ENCODE results near the gene PLCH2. TPM values are rescaled to one million over a fixed set of nuclear protein-coding genes. Genes with fewer than 3 reads are reported as not detected.
"Not testable (repeated sequence)": the region's sequence is repeated elsewhere in the genome, so short reads cannot be mapped to it uniquely, and the experiment has no call there.

PLCH2 gene
- total and polyA plus RNA-seq, 4 donors = 0.33 to 1.3 (median 1.0) TPM; not detected in 1

- Histone ChIP-seq H3K4me3 (ENCODE audit: low read depth in 1 of 3, low read length in 3 of 3) (no peak overlapping the region), H3K9ac (ENCODE audit: low read depth in 1 of 2, low read length in 2 of 2) (no peak overlapping the region), H3K36me3 (ENCODE audit: control insufficient read depth in 4 of 4, insufficient read depth in 3 of 4, low read depth in 1 of 4, low read length in 3 of 4) (peaks cover 0 to 3% (median 0%) of the 10 kb centered on the region in 4 donors), H3K27me3 (ENCODE audit: control insufficient read depth in 4 of 4, insufficient read depth in 4 of 4, low read length in 3 of 4) (peaks cover 0 to 1% (median 0%) of the 10 kb centered on the region in 4 donors), H3K9me3 (ENCODE audit: control insufficient read depth in 4 of 4, low read length in 3 of 4) (no peaks in the 10 kb centered on the region), H3K4me1 (ENCODE audit: control insufficient read depth in 4 of 4, insufficient read depth in 4 of 4, low read length in 3 of 4) (peaks cover 12 to 23% (median 18%) of the 10 kb centered on the region in 4 donors), H3K27ac (ENCODE audit: low read depth in 1 of 2, low read length in 2 of 2) (no peak overlapping the region)
- DNase-seq (ENCODE audit: low spot score) = no peak
- WGBS = 84% methylated on average over 18 of the region's 18 CpGs
- TF ChIP-seq JUND (IDR thresholded peaks at IDR 0.05) = no peak
- TF ChIP-seq RXRA (IDR thresholded peaks at IDR 0.05) = no peak
- TF ChIP-seq FOXA2 (IDR thresholded peaks at IDR 0.05) = no peak
- no peak for TF ChIP-seq GABPA (IDR thresholded peaks at IDR 0.05 in 1 of 2, conservative IDR thresholded peaks at IDR 0.05 in 1 of 2)
- TF ChIP-seq SP1 (IDR thresholded peaks at IDR 0.05) = no peak
- no peak for TF ChIP-seq MAX (IDR thresholded peaks at IDR 0.05)
Observed at GRCh38 chr1:2458687-2459086, 17.4 kb upstream of the PLCH2 start.

- not testable (repeated sequence) for H3K27me3 ChIP-seq (ENCODE audit: control insufficient read depth in 4 of 4, insufficient read depth in 4 of 4, low read length in 3 of 4); H3K36me3 ChIP-seq (ENCODE audit: control insufficient read depth in 4 of 4, insufficient read depth in 3 of 4, low read depth in 1 of 4, low read length in 3 of 4); H3K27ac ChIP-seq (ENCODE audit: low read depth in 1 of 2, low read length in 2 of 2); H3K9me3 ChIP-seq (ENCODE audit: control insufficient read depth in 4 of 4, low read length in 3 of 4); H3K4me3 ChIP-seq (ENCODE audit: low read depth in 1 of 3, low read length in 3 of 3); H3K9ac ChIP-seq (ENCODE audit: low read depth in 1 of 2, low read length in 2 of 2); DNase-seq (ENCODE audit: low spot score)
- peaks cover 12 to 23% (median 18%) of the 10 kb centered on the region in 4 donors for H3K4me1 ChIP-seq (ENCODE audit: control insufficient read depth in 4 of 4, insufficient read depth in 4 of 4, low read length in 3 of 4)
- WGBS = 84% methylated on average over 14 of the region's 16 CpGs
Observed at GRCh38 chr1:2459102-2459753, 16.9 kb upstream of the PLCH2 start.

GRCh38 chr1:2459757-2460156, 16.3 kb upstream of the PLCH2 start:
- Histone ChIP-seq H3K4me1 (ENCODE audit: control insufficient read depth in 4 of 4, insufficient read depth in 4 of 4, low read length in 3 of 4) (peaks cover 12 to 23% (median 18%) of the 10 kb centered on the region in 4 donors), H3K36me3 (ENCODE audit: control insufficient read depth in 4 of 4, insufficient read depth in 3 of 4, low read depth in 1 of 4, low read length in 3 of 4) (peaks cover 0 to 3% (median 0%) of the 10 kb centered on the region in 4 donors), H3K9ac (ENCODE audit: low read depth in 1 of 2, low read length in 2 of 2) (no peak overlapping the region), H3K27me3 (ENCODE audit: control insufficient read depth in 4 of 4, insufficient read depth in 4 of 4, low read length in 3 of 4) (peaks cover 0 to 4% (median 0%) of the 10 kb centered on the region in 4 donors), H3K27ac (ENCODE audit: low read depth in 1 of 2, low read length in 2 of 2) (no peak overlapping the region), H3K4me3 (ENCODE audit: low read depth in 1 of 3, low read length in 3 of 3) (no peak overlapping the region), H3K9me3 (ENCODE audit: control insufficient read depth in 4 of 4, low read length in 3 of 4) (no peaks in the 10 kb centered on the region)
- TF ChIP-seq CTCF (IDR thresholded peaks at IDR 0.05; ENCODE audit: low read depth, low read length, missing input control) (peak; percentile 32), RXRA (IDR thresholded peaks at IDR 0.05) (peak in 1 of 2 donors; percentile 39), RAD21 (IDR thresholded peaks at IDR 0.05) (peak; percentile 73 to 74), HNF4G (IDR thresholded peaks at IDR 0.05) (no peak), REST (IDR thresholded peaks at IDR 0.05) (peak; percentile 97), HNF4A (conservative IDR thresholded peaks at IDR 0.05) (peak in 1 of 2 donors; percentile 36)
- no peak for DNase-seq (ENCODE audit: low spot score)
- WGBS = 37% methylated on average over 23 of the region's 23 CpGs

Measured in liver (tissue), 9 donors.